T1000 (cell line): Measurements from ENCODE around the gene GLO1.

ENCODE experiments used
- DNase-seq: peaks from one replicate; lab custom pipeline; 2025; ENCODE audit warnings: mixed read lengths; lab: John Stamatoyannopoulos, UW

GLO1 gene

GRCh38 chr6:38702558-38703397, at the start of gene GLO1:
Gene GLO1 (minus strand): TSS chr6:38703145. CDS start chr6:38703054, 91 bp downstream.
- DNase-seq, result peak; percentile 96

- no peak for DNase-seq
Measured at GRCh38 chr6:38750968-38751615, 48.1 kb upstream of the GLO1 start.

DNA sequence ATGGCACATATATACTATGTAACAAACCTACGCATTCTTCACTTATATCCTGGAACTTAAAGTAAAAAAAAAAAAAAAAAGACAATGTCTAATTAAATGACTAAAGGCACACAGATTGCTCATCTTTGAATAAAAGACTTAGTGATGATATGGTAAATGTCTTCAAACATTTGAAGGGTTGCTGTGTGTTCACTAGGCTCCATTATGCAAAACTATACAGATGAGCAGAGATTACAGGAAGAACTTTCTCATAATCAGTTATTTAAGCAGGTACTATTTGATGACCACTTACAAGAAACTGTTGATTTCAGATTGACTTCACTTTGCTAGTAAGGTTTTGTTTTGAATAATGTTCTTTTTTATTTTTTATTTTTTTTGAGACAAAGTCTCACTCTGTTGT, 46.5 kb upstream of the GLO1 start:
- DNase-seq, result no peak

- DNase-seq, result no peak
Measured at GRCh38 chr6:38739532-38739931, 36.6 kb upstream of the GLO1 start.

- DNase-seq, result no peak
Measured at GRCh38 chr6:38738261-38738660, 35.3 kb upstream of the GLO1 start.

- DNase-seq, result no peak
Measured at GRCh38 chr6:38736951-38737350, 34.0 kb upstream of the GLO1 start.

GRCh38 chr6:38730140-38730862, 27.4 kb upstream of the GLO1 start:
- no peak for DNase-seq

GRCh38 chr6:38728203-38728602, 25.3 kb upstream of the GLO1 start:
- no peak for DNase-seq

GRCh38 chr6:38725414-38726183, 22.7 kb upstream of the GLO1 start:
- DNase-seq, result no peak

DNA sequence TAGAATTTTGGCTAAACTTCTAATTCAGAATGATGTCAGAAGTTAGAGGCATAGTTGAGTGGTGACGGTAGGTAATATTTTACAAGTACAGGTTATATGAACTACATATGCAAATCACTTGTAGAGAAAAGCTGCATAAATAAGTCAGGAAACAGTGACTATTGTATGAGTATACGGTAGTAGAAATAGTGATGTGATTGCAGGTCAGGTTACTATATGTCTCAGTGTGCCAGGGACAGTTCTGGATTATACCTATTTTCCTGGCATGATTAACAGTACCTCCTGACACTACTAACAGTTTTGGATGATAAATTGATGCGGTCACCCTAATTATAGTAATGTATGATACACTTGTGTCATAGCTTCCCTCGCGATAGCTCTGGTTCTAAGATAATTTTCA, 21.4 kb upstream of the GLO1 start:
- no peak for DNase-seq

GRCh38 chr6:38723783-38724182, 20.8 kb upstream of the GLO1 start:
- no peak for DNase-seq

DNA sequence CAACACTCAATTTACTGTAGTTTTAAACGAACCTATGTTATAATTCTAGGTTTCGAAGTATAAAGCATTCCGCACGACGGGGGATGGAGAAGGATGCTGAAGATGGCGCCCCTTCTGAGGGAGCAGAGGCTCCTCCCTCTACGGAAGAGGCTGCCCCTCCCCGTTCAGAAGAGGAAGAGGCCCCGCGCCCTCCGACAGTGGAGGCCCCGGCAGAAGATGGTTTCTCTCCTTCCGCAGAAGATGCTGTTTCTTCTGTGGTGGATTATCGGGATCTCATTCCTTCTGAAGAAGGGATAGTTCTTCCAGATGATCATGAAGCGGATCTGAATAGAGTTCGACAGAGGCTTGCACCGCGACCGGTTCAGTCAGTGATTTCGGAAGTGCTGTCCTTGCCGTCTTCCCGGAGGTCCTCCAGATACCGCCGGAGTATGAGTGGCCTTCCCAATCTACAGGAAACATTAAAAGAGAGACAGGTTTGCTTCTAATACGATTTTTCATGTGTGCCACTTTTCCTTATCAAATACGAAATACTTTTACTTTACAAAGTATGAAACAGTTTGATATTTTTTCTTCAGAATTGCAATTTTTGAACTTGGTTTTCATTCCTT, 19.9 kb upstream of the GLO1 start:
- DNase-seq, result no peak

DNA sequence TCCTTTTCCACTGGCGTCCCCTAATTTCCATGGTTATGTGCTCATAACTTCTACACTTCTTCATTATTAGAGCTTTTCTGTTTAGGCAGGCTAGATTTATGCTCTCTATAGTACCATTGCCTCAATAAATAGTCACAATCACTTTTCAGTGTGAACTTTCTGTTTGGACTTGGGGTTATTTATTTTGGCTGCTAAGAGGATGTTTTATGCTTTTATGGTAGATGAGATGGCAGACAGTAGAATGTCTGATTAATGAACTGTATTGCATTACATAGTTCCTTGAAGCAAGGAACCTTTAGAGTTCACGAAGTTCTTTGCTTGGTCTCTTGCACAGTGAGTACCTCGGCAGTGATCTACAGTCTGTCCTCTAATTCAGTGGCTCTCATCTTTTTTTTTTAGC, 19.1 kb upstream of the GLO1 start:
- no peak for DNase-seq

DNA sequence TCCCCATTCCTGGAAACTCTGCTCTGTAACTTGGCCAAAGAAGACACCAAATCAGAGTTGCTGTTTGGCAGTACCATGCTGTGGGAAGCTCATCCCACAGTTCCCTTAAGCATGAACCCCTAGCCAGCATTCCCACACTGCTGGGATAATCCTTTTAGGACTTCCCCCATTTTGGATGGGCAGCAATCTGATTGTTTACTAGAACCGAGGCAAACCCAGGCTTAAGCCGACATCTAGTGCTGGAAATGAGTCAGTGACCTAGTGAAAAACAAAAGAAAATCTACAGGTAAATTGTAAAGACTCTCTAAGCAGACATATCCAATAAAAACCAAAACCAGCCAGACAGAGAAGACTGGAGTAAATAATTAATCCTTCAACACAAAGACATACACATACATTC, 17.4 kb upstream of the GLO1 start:
- no peak for DNase-seq

GRCh38 chr6:38719358-38719757, 16.4 kb upstream of the GLO1 start:
- DNase-seq, result no peak

GRCh38 chr6:38716825-38717224, 13.9 kb upstream of the GLO1 start:
- DNase-seq, result no peak

- no peak for DNase-seq
Measured at GRCh38 chr6:38715016-38715689, 12.2 kb upstream of the GLO1 start, which contains the start of gene DNAH8. Gene DNAH8 (plus strand): TSS chr6:38715311. CDS start chr6:38722810, 7,499 bp downstream.

DNA sequence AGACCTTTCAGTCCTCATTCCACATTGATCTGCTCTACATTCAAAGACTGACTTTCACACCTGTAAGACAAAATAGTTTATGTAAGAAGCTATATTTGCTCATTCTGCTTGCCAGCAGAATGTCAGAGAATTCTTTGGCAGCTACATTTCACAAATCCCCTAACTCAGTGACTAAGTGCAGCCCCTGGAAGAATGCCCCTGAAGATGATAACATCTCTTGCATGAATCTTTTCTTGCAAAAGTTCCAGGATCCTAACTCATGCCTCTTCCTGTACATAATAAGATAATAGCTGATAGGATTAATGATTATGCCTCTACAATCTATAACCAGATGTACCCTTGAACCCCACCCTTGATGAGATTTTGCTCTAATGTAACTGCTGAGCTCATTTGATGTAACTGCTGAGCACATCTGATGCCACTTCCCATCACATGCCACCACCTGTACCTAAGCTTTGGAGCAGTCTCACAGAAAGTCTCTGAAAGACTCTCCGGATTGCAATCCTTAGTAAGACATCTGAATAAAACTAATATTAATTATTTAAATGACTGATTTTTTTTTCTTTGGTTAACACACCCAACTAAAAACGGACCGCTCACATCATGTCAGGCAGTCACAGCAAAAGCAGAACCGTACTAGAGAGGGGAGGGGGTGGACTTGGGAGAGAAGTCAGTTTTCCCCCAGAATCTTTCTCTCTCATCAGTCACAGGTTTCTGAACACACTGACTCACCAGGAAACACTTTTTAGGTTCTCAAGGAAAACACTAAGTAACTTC, 11.5 kb upstream of the GLO1 start:
- no peak for DNase-seq

- no peak for DNase-seq
Measured at GRCh38 chr6:38713812-38714211, 10.9 kb upstream of the GLO1 start.

GRCh38 chr6:38708496-38708895, 5.6 kb upstream of the GLO1 start:
- DNase-seq, result no peak
